ENCODE data around the gene GAL.

GAL gene

GRCh38 chr11:68707527-68707926 lies 23.2 kb downstream of the GAL start:
- H3K4me3 ChIP-seq (ENCODE audit: low read depth, low read length) = no peak overlapping the region
- no peak for TF ChIP-seq CTCF (IDR thresholded peaks at IDR 0.05; ENCODE audit: insufficient read depth, low read depth, low read length, missing control alignments)
- DNase-seq (ENCODE audit: low read depth) = no peak

GRCh38 chr11:68709062-68709461 lies 24.7 kb downstream of the GAL start:
- DNase-seq (ENCODE audit: low read depth) = no peak
- H3K4me3 ChIP-seq (ENCODE audit: low read depth, low read length) = no peak overlapping the region
- TF ChIP-seq CTCF (IDR thresholded peaks at IDR 0.05; ENCODE audit: insufficient read depth, low read depth, low read length, missing control alignments) = no peak

GRCh38 chr11:68710409-68710808 lies 26.1 kb downstream of the GAL start:
- H3K4me3 ChIP-seq (ENCODE audit: low read depth, low read length) = no peak overlapping the region
- DNase-seq (ENCODE audit: low read depth) = no peak
- no peak for TF ChIP-seq CTCF (IDR thresholded peaks at IDR 0.05; ENCODE audit: insufficient read depth, low read depth, low read length, missing control alignments)

GRCh38 chr11:68711114-68711513 lies 26.8 kb downstream of the GAL start:
- H3K4me3 ChIP-seq (ENCODE audit: low read depth, low read length) = no peak overlapping the region
- TF ChIP-seq CTCF (IDR thresholded peaks at IDR 0.05; ENCODE audit: insufficient read depth, low read depth, low read length, missing control alignments) = no peak
- DNase-seq (ENCODE audit: low read depth) = no peak

- H3K4me3 ChIP-seq (ENCODE audit: low read depth, low read length) = no peak overlapping the region
- TF ChIP-seq CTCF (IDR thresholded peaks at IDR 0.05; ENCODE audit: insufficient read depth, low read depth, low read length, missing control alignments) = no peak
- DNase-seq (ENCODE audit: low read depth) = no peak
These were observed 29.9 kb downstream of the GAL start for GRCh38 chr11:68714060-68714856.

- no peak for DNase-seq (ENCODE audit: low read depth)
- TF ChIP-seq CTCF (IDR thresholded peaks at IDR 0.05; ENCODE audit: insufficient read depth, low read depth, low read length, missing control alignments) = no peak
- no peak overlapping the region for H3K4me3 ChIP-seq (ENCODE audit: low read depth, low read length)
These were observed 31.2 kb downstream of the GAL start for GRCh38 chr11:68715456-68716122.

All from GM12865 (cell line).